ENCODE measurements around the gene MEIS1.

DNA sequence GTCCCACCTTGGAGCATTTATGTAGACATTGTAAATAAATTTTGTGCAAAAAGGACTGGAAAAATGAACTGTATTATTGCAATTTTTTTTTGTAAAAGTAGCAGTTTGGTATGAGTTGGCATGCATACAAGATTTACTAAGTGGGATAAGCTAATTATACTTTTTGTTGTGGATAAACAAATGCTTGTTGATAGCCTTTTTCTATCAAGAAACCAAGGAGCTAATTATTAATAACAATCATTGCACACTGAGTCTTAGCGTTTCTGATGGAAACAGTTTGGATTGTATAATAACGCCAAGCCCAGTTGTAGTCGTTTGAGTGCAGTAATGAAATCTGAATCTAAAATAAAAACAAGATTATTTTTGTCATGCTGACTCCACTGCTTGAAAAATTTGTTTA is 137.5 kb downstream of the MEIS1 start:
- TF ChIP-seq, protein P1, sequence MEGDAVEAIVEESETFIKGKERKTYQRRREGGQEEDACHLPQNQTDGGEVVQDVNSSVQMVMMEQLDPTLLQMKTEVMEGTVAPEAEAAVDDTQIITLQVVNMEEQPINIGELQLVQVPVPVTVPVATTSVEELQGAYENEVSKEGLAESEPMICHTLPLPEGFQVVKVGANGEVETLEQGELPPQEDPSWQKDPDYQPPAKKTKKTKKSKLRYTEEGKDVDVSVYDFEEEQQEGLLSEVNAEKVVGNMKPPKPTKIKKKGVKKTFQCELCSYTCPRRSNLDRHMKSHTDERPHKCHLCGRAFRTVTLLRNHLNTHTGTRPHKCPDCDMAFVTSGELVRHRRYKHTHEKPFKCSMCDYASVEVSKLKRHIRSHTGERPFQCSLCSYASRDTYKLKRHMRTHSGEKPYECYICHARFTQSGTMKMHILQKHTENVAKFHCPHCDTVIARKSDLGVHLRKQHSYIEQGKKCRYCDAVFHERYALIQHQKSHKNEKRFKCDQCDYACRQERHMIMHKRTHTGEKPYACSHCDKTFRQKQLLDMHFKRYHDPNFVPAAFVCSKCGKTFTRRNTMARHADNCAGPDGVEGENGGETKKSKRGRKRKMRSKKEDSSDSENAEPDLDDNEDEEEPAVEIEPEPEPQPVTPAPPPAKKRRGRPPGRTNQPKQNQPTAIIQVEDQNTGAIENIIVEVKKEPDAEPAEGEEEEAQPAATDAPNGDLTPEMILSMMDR (conservative IDR thresholded peaks at IDR 0.05; ENCODE audit: low read depth, low read length): no peak
- TF ChIP-seq EZH2 (IDR thresholded peaks at IDR 0.05; ENCODE audit: borderline replicate concordance, low read depth, low read length, poor library complexity, severe bottlenecking): no peak
